ENCODE measurements around the gene SEC14L6.

- TF ChIP-seq CTCF (IDR thresholded peaks at IDR 0.05; ENCODE audit: low read depth, low read length) (no peak), POLR2A (IDR thresholded peaks at IDR 0.05; ENCODE audit: extremely low read depth, insufficient read length) (no peak), MAX (IDR thresholded peaks at IDR 0.05; ENCODE audit: low read depth, low read length) (no peak), MYC (IDR thresholded peaks at IDR 0.05; ENCODE audit: low read depth, low read length) (no peak)
These were observed 3.7 kb downstream of the SEC14L6 start for GRCh38 chr22:30542811-30543188.

Measured in NB4 (cell line).